ENCODE measurements around the gene SHOC2. TPM values are rescaled to one million over a fixed set of nuclear protein-coding genes. Genes with fewer than 3 reads are reported as not detected.

SHOC2 gene
- total RNA-seq, 4 donors from 2014 or later = 49.2 to 50.9 (median 50.5) TPM

DNA sequence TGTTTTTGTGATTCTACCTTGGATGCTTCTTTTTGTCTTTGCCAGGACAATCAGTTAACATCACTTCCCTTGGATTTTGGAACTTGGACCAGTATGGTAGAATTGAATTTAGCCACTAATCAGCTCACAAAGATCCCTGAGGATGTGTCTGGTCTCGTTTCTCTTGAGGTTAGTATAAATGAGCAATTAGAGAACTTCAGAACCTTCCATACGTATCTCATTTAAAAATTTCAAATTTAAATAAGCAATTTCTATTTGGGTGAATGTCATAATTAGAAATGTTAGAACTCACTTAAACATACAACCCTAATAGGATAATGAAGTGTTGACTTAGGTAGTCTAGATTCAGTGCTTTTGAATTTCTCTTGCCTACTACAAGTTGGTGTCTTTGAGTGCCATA lies 88.1 kb downstream of the SHOC2 start:
- H3K36me3 ChIP-seq = peaks cover 0 to 68% (median 0%) of the 10 kb centered on the region in 3 donors
- WGBS, 2 donors = 96 to 98% methylated on average over 2 of the region's 2 CpGs
- H3K27ac ChIP-seq = no peak overlapping the region
- no peaks in the 10 kb centered on the region for H3K27me3 ChIP-seq
- H3K4me3 ChIP-seq = no peak overlapping the region
- TF ChIP-seq, protein P1, sequence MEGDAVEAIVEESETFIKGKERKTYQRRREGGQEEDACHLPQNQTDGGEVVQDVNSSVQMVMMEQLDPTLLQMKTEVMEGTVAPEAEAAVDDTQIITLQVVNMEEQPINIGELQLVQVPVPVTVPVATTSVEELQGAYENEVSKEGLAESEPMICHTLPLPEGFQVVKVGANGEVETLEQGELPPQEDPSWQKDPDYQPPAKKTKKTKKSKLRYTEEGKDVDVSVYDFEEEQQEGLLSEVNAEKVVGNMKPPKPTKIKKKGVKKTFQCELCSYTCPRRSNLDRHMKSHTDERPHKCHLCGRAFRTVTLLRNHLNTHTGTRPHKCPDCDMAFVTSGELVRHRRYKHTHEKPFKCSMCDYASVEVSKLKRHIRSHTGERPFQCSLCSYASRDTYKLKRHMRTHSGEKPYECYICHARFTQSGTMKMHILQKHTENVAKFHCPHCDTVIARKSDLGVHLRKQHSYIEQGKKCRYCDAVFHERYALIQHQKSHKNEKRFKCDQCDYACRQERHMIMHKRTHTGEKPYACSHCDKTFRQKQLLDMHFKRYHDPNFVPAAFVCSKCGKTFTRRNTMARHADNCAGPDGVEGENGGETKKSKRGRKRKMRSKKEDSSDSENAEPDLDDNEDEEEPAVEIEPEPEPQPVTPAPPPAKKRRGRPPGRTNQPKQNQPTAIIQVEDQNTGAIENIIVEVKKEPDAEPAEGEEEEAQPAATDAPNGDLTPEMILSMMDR (IDR thresholded peaks at IDR 0.05) = no peak
- no peak for DNase-seq (ENCODE audit: low spot score in 2 of 2)
- H3K9me3 ChIP-seq = no peaks in the 10 kb centered on the region
- no peaks in the 10 kb centered on the region for H3K4me1 ChIP-seq

DNA sequence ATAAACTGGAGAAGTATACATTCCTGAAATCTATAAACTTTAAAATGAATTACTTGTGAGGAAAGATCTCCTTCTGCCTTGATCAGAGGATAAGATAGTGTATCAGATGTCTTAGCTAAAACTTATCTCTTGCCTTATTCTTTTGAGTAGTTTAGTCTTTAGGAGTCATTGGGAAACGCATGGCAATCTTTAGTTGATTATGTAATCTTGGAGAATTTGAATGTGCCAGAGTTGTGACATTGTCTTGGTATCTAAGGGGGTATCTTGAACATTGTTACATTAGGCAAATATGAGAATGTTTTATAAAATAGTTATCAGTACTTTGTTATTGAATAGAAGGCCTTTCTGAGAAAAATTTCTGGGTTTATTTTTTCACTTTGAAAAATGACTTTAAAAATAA lies 95.8 kb downstream of the SHOC2 start:
- Histone ChIP-seq H3K4me3 (no peak overlapping the region), H3K27ac (no peak overlapping the region), H3K27me3 (no peaks in the 10 kb centered on the region), H3K4me1 (no peaks in the 10 kb centered on the region), H3K36me3 (peaks cover 0 to 68% (median 0%) of the 10 kb centered on the region in 3 donors), H3K9me3 (no peaks in the 10 kb centered on the region)
- DNase-seq (ENCODE audit: low spot score in 2 of 2) = no peak
- 85 to 88% methylated on average over 1 of the region's 1 CpG for WGBS, 2 donors
- TF ChIP-seq, protein P1 (IDR thresholded peaks at IDR 0.05) = no peak
- TF ChIP-seq POLR2A (IDR thresholded peaks at IDR 0.05) = no peak
- TF ChIP-seq EP300 (IDR thresholded peaks at IDR 0.05) = no peak

DNA sequence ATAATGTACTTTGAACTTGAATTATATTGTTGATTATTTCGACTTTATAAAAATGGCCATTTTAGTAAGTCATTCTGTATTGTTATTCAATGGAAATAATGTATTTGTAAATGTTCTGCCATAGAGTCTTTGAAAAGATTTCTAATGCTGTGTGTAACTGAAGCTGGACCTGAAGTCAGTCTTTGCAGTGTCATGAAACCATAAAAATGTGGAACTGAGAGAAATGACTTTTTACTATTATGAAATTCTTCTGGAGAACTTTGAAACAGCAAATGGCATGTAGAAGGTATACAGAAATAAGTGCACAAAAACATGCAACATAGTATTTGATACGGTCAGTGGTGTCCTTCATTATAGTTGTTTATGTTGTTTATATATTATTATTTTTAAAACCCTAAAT lies 97.7 kb downstream of the SHOC2 start:
- TF ChIP-seq, protein P1 (IDR thresholded peaks at IDR 0.05) = no peak
- TF ChIP-seq POLR2A (IDR thresholded peaks at IDR 0.05) (no peak), EP300 (IDR thresholded peaks at IDR 0.05) (no peak)
- DNase-seq (ENCODE audit: low spot score in 2 of 2) = no peak
- Histone ChIP-seq H3K27me3 (no peaks in the 10 kb centered on the region), H3K27ac (no peak overlapping the region), H3K4me1 (no peaks in the 10 kb centered on the region), H3K4me3 (no peak overlapping the region), H3K9me3 (peaks cover 0 to 1% (median 0%) of the 10 kb centered on the region in 4 donors), H3K36me3 (peaks cover 0 to 72% (median 0%) of the 10 kb centered on the region in 3 donors)
- WGBS, 2 donors = 49 to 75% methylated on average over 2 of the region's 2 CpGs

DNA sequence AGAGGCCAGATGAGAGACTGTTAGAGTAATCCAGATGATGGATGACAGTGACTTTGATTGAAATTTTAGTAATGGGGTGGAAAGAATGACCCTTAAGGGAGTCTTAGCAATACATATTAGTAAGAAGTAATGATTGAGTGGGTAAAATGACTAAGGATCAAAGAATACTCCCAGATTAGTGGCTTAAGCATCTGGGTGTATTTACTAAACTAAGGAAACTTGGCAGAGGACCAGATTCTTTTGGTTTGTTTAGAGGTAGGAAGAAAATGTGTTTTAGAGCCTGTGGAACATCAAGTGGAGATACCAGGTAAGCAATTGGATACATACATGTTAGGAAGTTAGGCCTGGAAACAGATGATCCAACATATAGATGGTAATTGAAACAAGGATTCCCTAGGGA lies 98.6 kb downstream of the SHOC2 start:
- peaks cover 0 to 10% (median 0%) of the 10 kb centered on the region in 4 donors for H3K9me3 ChIP-seq
- TF ChIP-seq POLR2A (IDR thresholded peaks at IDR 0.05) (no peak), EP300 (IDR thresholded peaks at IDR 0.05) (no peak)
- TF ChIP-seq, protein P1 (IDR thresholded peaks at IDR 0.05) = no peak
- no peaks in the 10 kb centered on the region for H3K27me3 ChIP-seq
- H3K27ac ChIP-seq = no peak overlapping the region
- H3K36me3 ChIP-seq = peaks cover 0 to 73% (median 0%) of the 10 kb centered on the region in 3 donors
- no peak overlapping the region for H3K4me3 ChIP-seq
- DNase-seq (ENCODE audit: low spot score in 2 of 2) = no peak
- H3K4me1 ChIP-seq = no peaks in the 10 kb centered on the region

DNA sequence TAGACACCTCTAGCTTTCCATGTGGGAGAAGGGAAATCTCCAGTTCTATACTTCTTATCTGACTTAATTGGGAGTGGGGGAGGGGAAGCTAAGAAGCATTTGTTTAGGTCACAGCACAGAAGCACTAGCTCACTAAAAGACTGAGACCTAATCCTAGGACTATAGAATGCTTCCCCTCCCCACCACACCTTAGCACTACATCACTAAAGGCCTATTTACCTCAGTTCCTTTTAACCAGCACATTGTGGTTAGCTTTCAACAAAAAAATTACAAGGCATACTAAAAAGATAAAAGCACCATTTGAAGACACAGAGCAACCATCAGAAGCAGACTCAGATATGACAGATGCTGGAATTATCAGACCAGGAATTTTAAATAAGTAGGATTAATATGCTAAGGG lies 103.7 kb downstream of the SHOC2 start:
- no peak overlapping the region for H3K27ac ChIP-seq
- H3K36me3 ChIP-seq = peaks cover 0 to 52% (median 0%) of the 10 kb centered on the region in 3 donors
- H3K27me3 ChIP-seq = no peaks in the 10 kb centered on the region
- H3K9me3 ChIP-seq = peaks cover 0 to 26% (median 3%) of the 10 kb centered on the region in 4 donors
- TF ChIP-seq, protein P1 (IDR thresholded peaks at IDR 0.05) = no peak
- TF ChIP-seq POLR2A (IDR thresholded peaks at IDR 0.05) (no peak), EP300 (IDR thresholded peaks at IDR 0.05) (no peak)
- DNase-seq (ENCODE audit: low spot score in 2 of 2) = no peak
- no peaks in the 10 kb centered on the region for H3K4me1 ChIP-seq
- no peak overlapping the region for H3K4me3 ChIP-seq
